Right cardiac atrium (tissue), 5 donors: ENCODE results near the gene RAB11FIP4. TPM values are rescaled to one million over a fixed set of nuclear protein-coding genes. Genes with fewer than 3 reads are reported as not detected.

Experiments used
- ATAC-seq, 2 donors: fragments of 200-7000 bp; cut with Tn5 transposase; one replicate each; pipeline versions ENCODE4 v1.8.0 to v1.9.1; 2020; ENCODE audit warnings: moderate library complexity in 2 of 2, mild to moderate bottlenecking in 1 of 2
- DNase-seq, 3 donors: peaks; one replicate each; pipeline ENCODE4 v3.0.0-alpha.2; 2020
- H3K27ac ChIP-seq: one replicate; pipeline ENCODE4 v1.5.1; 2013; ENCODE audit warnings: mild to moderate bottlenecking, low read length, control low read depth, moderate library complexity
- H3K27me3 ChIP-seq: one replicate; pipeline ENCODE4 v1.6.1; 2013; ENCODE audit not compliant: control insufficient read depth, insufficient read depth
- H3K4me1 ChIP-seq: one replicate; pipeline ENCODE4 v1.6.1; 2013; ENCODE audit warnings: low read length; ENCODE audit not compliant: control insufficient read depth, insufficient read depth
- H3K4me3 ChIP-seq: one replicate; pipeline ENCODE4 v1.5.1; 2013; ENCODE audit warnings: low read length, control low read depth
- H3K9me3 ChIP-seq: one replicate; pipeline ENCODE4 v1.6.1; 2013; ENCODE audit warnings: low read length; ENCODE audit not compliant: control insufficient read depth
- WGBS: extraction: QIAGEN DNeasy Blood & Tissue Kit; methylation state at CpG from one replicate; pipeline ENCODE4 v1.1.7; 2013; 5-methylcytosine and 5-hydroxymethylcytosine counted together
- intact Hi-C, 4 donors: fragments of 100-400 bp; cut with DNase I; formaldehyde crosslinking; loops; one replicate each; pipeline versions ENCODE4 v1.11.0 to v1.14.0; 2022 to 2023
- polyA plus RNA-seq: library from polyadenylated mRNA; stranded (reverse); fragments of 200-250 nt; gene quantifications from one replicate; pipeline ENCODE4 v1.2.3, GENCODE V29; 2013
- total RNA-seq, 4 donors: library from RNA; stranded (reverse); fragmentation: NEBNext Ultra II Directional; extraction: Animal tissue kit (Norgen Biotek cat#: 25700); gene quantifications; one replicate each; pipeline ENCODE4 v1.2.1, GENCODE V29; 2021
- donor health status: healthy with polysubstance abuse.
- donor health status: DM: no; HTN: yes; CAD: no.
- donor health status: DM: no; HTN: no; CAD: no.
- donor health status: DM: no; HTN: yes; CAD: no; lungs with severe emphysema.
- donor health status: DM: yes; HTN: yes; CAD: no.

Gene RAB11FIP4
- total and polyA plus RNA-seq, 5 donors, result 2.8 to 12.3 (median 7.7) TPM

DNA sequence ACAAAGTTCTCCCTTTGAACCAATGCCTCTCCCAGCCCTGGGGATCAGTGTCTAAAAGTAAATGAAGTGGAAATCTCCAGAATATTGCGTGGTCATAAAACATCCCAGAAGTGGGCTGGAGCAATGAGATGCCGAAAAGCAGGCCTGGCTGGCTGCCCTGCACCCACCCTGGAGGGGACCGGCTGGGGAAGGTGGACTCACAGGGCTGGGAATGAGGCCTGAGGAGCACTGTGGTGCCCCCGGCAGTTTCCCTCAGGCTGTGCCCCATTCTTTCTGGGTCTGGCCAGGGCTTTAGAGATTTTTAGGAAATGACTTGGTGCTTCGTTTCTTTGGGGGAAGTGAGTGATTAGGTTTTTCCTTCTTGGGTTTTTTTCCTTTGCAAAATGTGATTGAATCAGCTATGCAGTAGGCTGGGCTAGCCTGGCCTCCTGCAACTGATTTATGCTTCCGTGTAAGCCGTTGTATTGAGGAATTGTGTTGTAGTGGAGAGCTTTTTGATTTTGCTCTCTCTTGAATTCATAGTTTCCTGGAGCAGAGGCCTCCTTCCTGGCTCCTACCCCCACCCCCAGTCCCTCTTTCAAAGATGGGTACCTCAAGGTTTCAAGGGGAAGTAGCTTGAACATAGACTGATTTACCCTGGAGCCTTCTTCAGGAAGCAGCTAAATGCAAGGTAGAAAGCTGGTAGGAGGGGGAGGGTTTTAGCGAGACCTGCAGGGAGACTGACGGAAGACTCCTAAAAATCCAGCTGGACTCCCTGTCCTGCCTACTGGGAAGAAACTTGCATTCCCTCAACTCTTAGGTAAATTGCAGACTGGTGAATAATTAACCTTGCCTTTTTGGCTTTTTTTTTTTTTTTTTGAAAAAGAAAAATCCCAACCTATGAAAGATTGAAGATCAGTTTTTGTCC, 170.2 kb downstream of the RAB11FIP4 start:
- H3K27ac ChIP-seq, result peak overlapping the region; percentile 2
- H3K9me3 ChIP-seq, result no peaks in the 10 kb centered on the region
- ATAC-seq (no peak), DNase-seq (no peak)
- no peak overlapping the region for H3K4me3 ChIP-seq
- peaks cover 9% of the 10 kb centered on the region for H3K4me1 ChIP-seq
- H3K27me3 ChIP-seq, result no peaks in the 10 kb centered on the region
- intact Hi-C loops, result no loop called here
- 54% methylated on average over 9 of the region's 9 CpGs for whole genome bisulfite sequencing

DNA sequence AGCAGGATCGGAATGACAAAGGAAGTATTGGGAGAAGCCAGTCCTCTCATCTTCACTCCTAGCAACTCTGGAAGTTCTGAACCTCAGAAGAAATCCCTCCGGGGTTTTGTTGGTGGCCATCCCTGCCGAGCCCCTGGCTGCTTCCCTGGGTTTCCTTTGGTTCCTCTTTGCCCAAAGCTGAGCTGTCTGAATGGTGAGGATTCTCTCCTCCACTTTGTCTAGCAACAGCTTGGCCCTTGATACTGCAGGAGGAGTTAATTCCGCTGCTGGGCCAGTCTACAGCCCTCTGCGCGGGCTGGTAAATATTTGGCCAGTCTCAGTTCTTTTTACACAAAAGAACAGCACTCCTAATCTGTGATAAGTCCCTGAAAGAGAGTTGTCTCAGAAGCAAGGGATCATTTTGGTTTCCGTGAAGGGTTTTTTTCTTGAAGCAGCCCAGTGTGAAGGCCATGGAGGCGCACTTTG, 170.9 kb downstream of the RAB11FIP4 start:
- 87% methylated on average over 8 of the region's 8 CpGs for WGBS
- Histone ChIP-seq H3K4me1 (peaks cover 9% of the 10 kb centered on the region), H3K4me3 (no peak overlapping the region), H3K9me3 (no peaks in the 10 kb centered on the region), H3K27me3 (no peaks in the 10 kb centered on the region), H3K27ac (no peak overlapping the region)
- ATAC-seq (no peak), DNase-seq (no peak)
- intact Hi-C loops, result no loop called here

DNA sequence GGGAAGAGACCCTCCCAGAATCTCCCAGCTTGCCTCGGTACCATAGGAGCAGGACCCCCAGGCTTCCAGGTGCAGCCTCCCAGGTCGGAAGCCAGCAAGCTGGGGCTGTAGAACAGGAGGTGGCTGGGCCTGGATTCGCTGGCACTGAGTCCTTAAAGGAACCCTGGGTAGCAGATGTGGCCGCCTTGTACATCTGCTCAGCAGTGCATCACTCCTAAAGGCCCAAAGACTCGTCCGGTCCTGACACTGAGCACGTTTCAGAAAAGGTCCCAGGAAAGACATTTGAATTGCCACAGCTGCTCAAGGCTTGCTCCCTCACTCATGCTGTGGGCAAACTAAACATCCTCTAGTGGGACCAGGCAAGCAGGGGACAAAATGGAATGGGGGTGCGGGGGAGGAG, 172.8 kb downstream of the RAB11FIP4 start:
- Histone ChIP-seq H3K9me3 (no peaks in the 10 kb centered on the region), H3K4me3 (no peak overlapping the region), H3K27ac (no peak overlapping the region), H3K4me1 (peaks cover 17% of the 10 kb centered on the region), H3K27me3 (no peaks in the 10 kb centered on the region)
- intact Hi-C loops, result no loop called here
- DNase-seq, result no peak
- WGBS, result 89% methylated on average over 8 of the region's 8 CpGs
- no peak for ATAC-seq

DNA sequence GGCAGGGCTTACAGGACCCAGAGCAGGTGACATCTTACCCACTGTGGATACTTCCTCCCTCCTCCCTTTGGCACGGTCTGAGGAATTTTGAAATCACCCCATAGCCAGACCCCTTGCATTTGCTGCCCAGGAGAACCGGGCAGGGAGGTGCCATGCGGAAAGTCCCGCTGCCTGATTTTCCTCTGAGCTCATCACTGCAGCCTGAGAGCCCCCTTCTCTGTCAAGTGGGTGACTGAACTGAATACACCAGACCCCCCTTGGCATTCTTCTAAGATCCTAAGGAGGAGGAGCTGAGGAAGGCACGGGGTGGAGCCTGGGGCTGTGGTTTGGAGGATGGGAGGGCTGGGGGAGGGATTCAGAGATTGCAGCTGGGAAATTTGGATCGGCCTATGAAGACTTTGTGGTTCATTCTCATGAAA, 173.4 kb downstream of the RAB11FIP4 start:
- ATAC-seq, result peak in 1 of 2 donors; percentile 17
- 64% methylated on average over 6 of the region's 6 CpGs for WGBS
- no peaks in the 10 kb centered on the region for H3K9me3 ChIP-seq
- no peaks in the 10 kb centered on the region for H3K27me3 ChIP-seq
- H3K4me3 ChIP-seq, result no peak overlapping the region
- intact Hi-C loops, result loop anchor here in 1 of 4 donors (5.0 kb wide), 1 partner anchor 177 kb away; no protein-coding TSS in a partner anchor
- peaks cover 17% of the 10 kb centered on the region for H3K4me1 ChIP-seq
- DNase-seq, result no peak
- no peak overlapping the region for H3K27ac ChIP-seq

DNA sequence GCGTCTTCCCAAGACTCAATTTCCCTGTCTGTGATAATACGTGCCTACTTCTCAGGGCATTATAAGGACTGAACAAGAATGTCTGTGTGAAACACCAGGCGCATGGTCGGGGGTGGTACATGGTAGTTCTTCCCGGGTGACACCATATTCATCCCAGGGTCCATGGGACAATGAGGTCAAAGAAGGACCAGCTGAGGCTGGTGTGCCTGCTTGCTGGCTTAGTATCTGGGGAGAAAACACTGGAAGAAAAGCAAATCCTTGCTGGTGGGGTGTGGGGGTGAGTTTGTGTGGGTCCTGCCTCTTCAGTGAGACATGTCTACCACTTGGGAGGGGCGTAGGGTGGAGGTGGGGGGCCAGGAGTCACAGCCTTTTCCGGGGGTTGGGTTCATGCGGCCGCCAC, 174.2 kb downstream of the RAB11FIP4 start:
- 91% methylated on average over 9 of the region's 9 CpGs for WGBS
- DNase-seq, result no peak
- Histone ChIP-seq H3K4me1 (peaks cover 20% of the 10 kb centered on the region), H3K9me3 (no peaks in the 10 kb centered on the region), H3K27me3 (no peaks in the 10 kb centered on the region), H3K4me3 (no peak overlapping the region), H3K27ac (no peak overlapping the region)
- intact Hi-C loops, result loop anchor here in 1 of 4 donors (5.0 kb wide), 1 partner anchor 177 kb away; no protein-coding TSS in a partner anchor
- ATAC-seq, result no peak

DNA sequence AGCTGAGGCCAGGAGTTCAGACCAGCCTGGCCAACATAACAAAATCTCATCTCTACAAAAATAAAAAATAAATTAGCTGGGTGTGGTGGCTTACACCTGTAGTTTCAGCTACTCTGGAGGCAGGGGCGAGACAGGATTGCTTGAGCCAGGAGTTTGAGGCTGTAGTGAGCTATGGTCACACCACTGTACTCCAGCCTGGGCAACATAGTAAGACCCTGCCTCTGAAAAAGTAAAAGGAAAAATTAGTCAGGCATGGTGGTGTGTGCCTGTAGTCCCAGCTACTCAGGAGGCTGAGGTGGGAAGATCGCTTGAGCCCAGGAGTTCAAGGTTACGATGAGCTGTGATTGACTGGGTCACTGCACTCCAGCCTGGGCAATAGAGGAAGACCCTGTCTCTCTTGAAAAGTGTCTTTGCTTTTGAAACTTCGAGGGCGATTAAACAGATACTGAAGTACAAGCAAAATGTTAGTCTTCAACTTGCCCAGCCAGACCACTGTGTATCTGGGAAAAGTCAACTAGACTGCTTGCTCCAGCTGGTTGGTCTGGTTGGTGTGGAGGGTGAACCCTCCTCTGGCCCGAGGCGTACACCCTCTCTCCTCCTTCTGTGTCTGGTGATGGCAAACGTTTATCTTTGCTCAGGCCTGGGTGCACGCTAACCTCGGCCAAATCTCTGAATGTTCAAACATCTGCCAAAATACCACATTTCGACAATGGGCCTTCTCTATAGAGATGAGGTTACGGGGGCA, 174.9 kb downstream of the RAB11FIP4 start:
- Histone ChIP-seq H3K4me1 (peaks cover 23% of the 10 kb centered on the region), H3K27ac (no peak overlapping the region), H3K27me3 (no peaks in the 10 kb centered on the region), H3K4me3 (no peak overlapping the region), H3K9me3 (no peaks in the 10 kb centered on the region)
- DNase-seq (no peak), ATAC-seq (no peak)
- intact Hi-C loops, result loop anchor here in 1 of 4 donors (5.0 kb wide), 1 partner anchor 176 kb away; no protein-coding TSS in a partner anchor
- 77% methylated on average over 12 of the region's 12 CpGs for WGBS

DNA sequence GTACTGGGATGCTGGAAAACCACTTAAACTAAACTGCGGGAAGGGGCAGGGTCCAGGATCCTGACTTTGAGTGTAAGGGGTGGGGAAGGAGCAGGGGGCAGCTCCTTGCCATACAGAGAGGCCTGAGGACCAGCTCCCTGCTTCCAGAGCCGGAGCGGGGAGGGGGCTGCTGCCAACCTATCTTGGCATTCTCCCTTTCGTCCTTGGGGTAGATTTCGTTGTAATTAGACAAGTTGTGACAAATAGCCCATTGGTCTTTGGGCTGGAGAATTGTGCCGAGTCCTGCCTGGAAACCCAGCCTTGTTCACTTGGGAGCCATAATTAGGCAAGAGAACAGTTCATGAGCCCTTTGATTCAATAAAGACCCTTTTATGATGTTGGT, 175.5 kb downstream of the RAB11FIP4 start:
- Histone ChIP-seq H3K4me3 (no peak overlapping the region), H3K27ac (no peak overlapping the region), H3K4me1 (peaks cover 27% of the 10 kb centered on the region), H3K9me3 (no peaks in the 10 kb centered on the region), H3K27me3 (no peaks in the 10 kb centered on the region)
- 92% methylated on average over 6 of the region's 6 CpGs for WGBS
- ATAC-seq (no peak), DNase-seq (no peak)
- intact Hi-C loops, result loop anchor here in 1 of 4 donors (5.0 kb wide), 1 partner anchor 175 kb away; no protein-coding TSS in a partner anchor

DNA sequence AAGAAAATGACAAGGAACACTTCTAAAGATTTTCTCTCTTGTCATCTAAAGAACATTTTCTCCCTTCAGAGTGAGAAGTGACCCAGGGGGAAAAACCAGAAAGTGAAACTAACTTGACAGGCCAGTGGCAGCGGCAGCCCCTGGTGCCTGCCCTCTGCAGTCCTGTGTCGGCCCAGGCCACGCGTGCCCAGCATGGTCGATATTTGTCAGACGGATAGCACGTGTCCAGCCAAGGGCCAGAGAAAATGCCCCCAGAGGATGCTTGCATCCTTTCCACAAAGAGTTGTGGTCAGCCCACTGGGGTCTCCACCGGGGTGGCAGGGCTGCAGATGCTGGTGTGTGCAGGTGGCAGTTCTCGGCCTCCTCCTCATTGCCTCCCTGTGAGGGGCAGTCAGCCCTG, 176.6 kb downstream of the RAB11FIP4 start:
- intact Hi-C loops, result loop anchor here in 1 of 4 donors (5.0 kb wide), 1 partner anchor 174 kb away; no protein-coding TSS in a partner anchor
- 76% methylated on average over 9 of the region's 9 CpGs for WGBS
- DNase-seq, result no peak
- H3K27me3 ChIP-seq, result no peaks in the 10 kb centered on the region
- peak overlapping the region; percentile 11 for H3K27ac ChIP-seq
- no peak overlapping the region for H3K4me3 ChIP-seq
- no peak for ATAC-seq
- H3K4me1 ChIP-seq, result peaks cover 31% of the 10 kb centered on the region
- no peaks in the 10 kb centered on the region for H3K9me3 ChIP-seq

DNA sequence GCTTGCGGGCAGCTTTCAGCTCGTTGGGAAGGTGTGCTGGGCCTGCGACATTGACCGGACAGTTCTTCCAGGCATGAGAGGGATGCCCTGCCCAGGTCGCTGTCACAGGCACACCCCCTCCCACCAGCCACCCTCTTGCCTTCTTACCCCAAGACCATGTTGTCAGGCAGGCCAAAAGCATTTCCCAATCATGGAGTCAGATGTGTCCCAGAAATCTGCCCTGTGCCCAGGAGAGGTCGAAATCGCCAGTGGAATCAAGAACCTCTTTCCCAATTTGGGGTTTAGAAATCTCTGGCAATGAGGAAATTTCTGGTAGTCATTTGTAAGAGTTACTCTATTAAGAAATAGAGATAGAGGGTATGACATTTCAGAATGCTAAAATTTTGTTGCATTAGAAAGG, 177.1 kb downstream of the RAB11FIP4 start:
- Histone ChIP-seq H3K27me3 (no peaks in the 10 kb centered on the region), H3K4me3 (no peak overlapping the region), H3K27ac (peak overlapping the region; percentile 11), H3K4me1 (peaks cover 33% of the 10 kb centered on the region), H3K9me3 (no peaks in the 10 kb centered on the region)
- 90% methylated on average over 7 of the region's 7 CpGs for WGBS
- intact Hi-C loops, result loop anchor here in 1 of 4 donors (5.0 kb wide), 1 partner anchor 174 kb away; no protein-coding TSS in a partner anchor
- ATAC-seq, result no peak
- peak in 2 of 3 donors; percentile 62 to 64 for DNase-seq

DNA sequence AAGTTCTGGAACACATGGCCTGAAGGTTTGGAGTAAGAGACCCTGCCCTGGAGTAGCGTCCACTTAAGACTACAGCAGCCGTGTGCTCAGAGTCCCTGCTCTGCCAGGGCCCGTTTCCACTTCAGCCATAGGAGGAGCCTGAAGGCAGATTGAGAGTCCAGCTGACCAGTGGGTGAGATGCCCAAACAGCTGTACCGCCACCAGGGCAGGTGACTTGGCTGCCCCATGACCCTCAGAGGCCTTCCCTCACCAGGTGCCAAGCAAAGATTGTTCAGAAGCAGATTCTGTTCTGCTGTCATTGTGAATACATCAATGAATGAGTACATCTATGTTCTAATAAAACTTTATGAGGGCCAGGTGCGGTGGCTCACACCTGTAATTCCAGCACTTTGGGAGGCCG, 178.8 kb downstream of the RAB11FIP4 start:
- WGBS, result 87% methylated on average over 6 of the region's 6 CpGs
- Histone ChIP-seq H3K27ac (peak overlapping the region; percentile 20), H3K9me3 (no peaks in the 10 kb centered on the region), H3K27me3 (no peaks in the 10 kb centered on the region), H3K4me1 (peaks cover 33% of the 10 kb centered on the region), H3K4me3 (no peak overlapping the region)
- ATAC-seq (no peak), DNase-seq (no peak)
- intact Hi-C loops, result no loop called here
